Tibial nerve (tissue), 4 donors: ENCODE results near the gene KAT2A. TPM values are rescaled to one million over a fixed set of nuclear protein-coding genes. Genes with fewer than 3 reads are reported as not detected.

Experiments
- DNase-seq, 2 donors: peaks; one replicate each; pipeline ENCODE4 v3.0.0-alpha.2; 2019; ENCODE audit warnings: low spot score in 2 of 2
- H3K27ac ChIP-seq, 4 donors: fragments of 200-600 bp; sonication (generic) in 3 of 4; one replicate each; pipeline ENCODE4 v1.5.1; 2017 to 2019; ENCODE audit warnings: mild to moderate bottlenecking in 1 of 4
- H3K27me3 ChIP-seq, 2 donors: fragments of 200-600 bp; sonication (generic) in 1 of 2; one replicate each; pipeline versions ENCODE4 v1.5.1 to v1.6.0; 2017 to 2019
- H3K36me3 ChIP-seq, 3 donors: fragments of 200-600 bp; sonication (generic); one replicate each; pipeline ENCODE4 v1.5.1; 2018 to 2019
- H3K4me1 ChIP-seq, 4 donors: fragments of 200-600 bp; sonication (generic) in 3 of 4; one replicate each; pipeline ENCODE4 v1.5.1; 2017 to 2019
- H3K4me3 ChIP-seq, 4 donors: fragments of 200-600 bp; sonication (generic) in 3 of 4; one replicate each; pipeline ENCODE4 v1.5.1; 2017 to 2019; ENCODE audit warnings: mild to moderate bottlenecking in 1 of 4, moderate library complexity in 1 of 4
- H3K9me3 ChIP-seq, 4 donors: fragments of 200-600 bp; sonication (generic) in 3 of 4; one replicate each; pipeline ENCODE4 v1.5.1; 2017 to 2019
- CTCF ChIP-seq, 5 experiments: fragments of 200-600 bp in 3 of 5; fragments of 450-650 bp in 2 of 5; sonication (generic) in 3 of 5; IDR thresholded peaks; one replicate each; pipeline ENCODE4 v1.5.1; 2016 to 2019; ENCODE audit warnings: antibody characterized with exemption in 5 of 5, mild to moderate bottlenecking in 3 of 5, moderate library complexity in 2 of 5
- EP300 ChIP-seq, 2 donors: sonication (generic); formaldehyde crosslinking; IDR thresholded peaks; one replicate each; pipeline ENCODE4 v1.6.1; 2017; ENCODE audit warnings: antibody characterized with exemption in 2 of 2, mild to moderate bottlenecking in 1 of 2
- POLR2A ChIP-seq, 2 donors: fragments of 450-650 bp; IDR thresholded peaks; one replicate each; pipeline ENCODE4 v1.6.1; 2017; ENCODE audit warnings: antibody characterized with exemption in 2 of 2, mild to moderate bottlenecking in 2 of 2, moderate library complexity in 2 of 2
- WGBS, 2 donors: methylation state at CpG; one replicate each; pipeline ENCODE4 v1.1.5; 2018; 5-methylcytosine and 5-hydroxymethylcytosine counted together
- total RNA-seq, 4 donors: library from RNA; depleted of rRNA; stranded (reverse); fragments of >200 nt; gene quantifications; one replicate each; pipeline ENCODE4 v1.1.0, GENCODE V29; 2016

Gene KAT2A
- total RNA-seq, 4 donors from 2014 or later, result 92.2 to 143 (median 105) TPM

- Histone ChIP-seq H3K4me3 (no peak overlapping the region), H3K36me3 (no peaks in the 10 kb centered on the region), H3K9me3 (no peaks in the 10 kb centered on the region), H3K4me1 (no peaks in the 10 kb centered on the region), H3K27ac (no peak overlapping the region), H3K27me3 (no peaks in the 10 kb centered on the region)
- 36 to 48% methylated on average over 22 of the region's 22 CpGs for WGBS, 2 donors
- DNase-seq, result no peak
- TF ChIP-seq EP300 (IDR thresholded peaks at IDR 0.05), result no peak
- TF ChIP-seq CTCF (IDR thresholded peaks at IDR 0.05), result no peak
- no peak for TF ChIP-seq POLR2A (IDR thresholded peaks at IDR 0.05)
These were observed 42.7 kb upstream of the KAT2A start for GRCh38 chr17:42163696-42164407.

DNA sequence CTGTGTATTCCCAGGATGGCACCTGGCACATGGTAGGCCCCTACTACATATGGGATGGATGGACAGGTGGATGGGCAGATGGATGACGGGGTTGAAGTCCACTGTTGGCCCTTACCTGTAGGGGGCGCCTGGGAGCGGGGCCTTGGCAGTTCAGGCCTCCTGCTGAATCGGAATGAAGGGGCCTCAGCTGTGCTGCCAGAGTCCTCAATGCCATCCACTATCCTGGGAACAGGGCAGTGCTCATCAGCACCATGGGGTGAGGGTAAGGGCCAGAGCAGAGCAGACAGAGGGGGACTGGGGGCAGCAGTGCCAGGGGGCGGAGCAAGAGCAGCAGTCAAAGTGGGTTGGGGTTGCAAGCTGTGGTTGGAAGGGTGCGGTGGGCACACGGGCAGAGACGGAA, 41.9 kb upstream of the KAT2A start:
- DNase-seq, result no peak
- Histone ChIP-seq H3K27ac (no peak overlapping the region), H3K4me1 (no peaks in the 10 kb centered on the region), H3K27me3 (no peaks in the 10 kb centered on the region), H3K4me3 (no peak overlapping the region), H3K9me3 (no peaks in the 10 kb centered on the region), H3K36me3 (no peaks in the 10 kb centered on the region)
- WGBS, 2 donors, result 49 to 52% methylated on average over 8 of the region's 8 CpGs
- TF ChIP-seq CTCF (IDR thresholded peaks at IDR 0.05), result no peak
- TF ChIP-seq EP300 (IDR thresholded peaks at IDR 0.05), result no peak
- no peak for TF ChIP-seq POLR2A (IDR thresholded peaks at IDR 0.05)

- Histone ChIP-seq H3K9me3 (peaks cover 0 to 6% (median 0%) of the 10 kb centered on the region in 4 donors), H3K4me3 (no peak overlapping the region), H3K36me3 (no peaks in the 10 kb centered on the region), H3K27me3 (no peaks in the 10 kb centered on the region), H3K4me1 (peaks cover 0 to 2% (median 0%) of the 10 kb centered on the region in 4 donors), H3K27ac (no peak overlapping the region)
- WGBS, 2 donors, result 93% methylated on average over 7 of the region's 7 CpGs
- no peak for TF ChIP-seq EP300 (IDR thresholded peaks at IDR 0.05)
- TF ChIP-seq CTCF (IDR thresholded peaks at IDR 0.05), result no peak
- no peak for TF ChIP-seq POLR2A (IDR thresholded peaks at IDR 0.05)
- DNase-seq, result no peak
These were observed 39.4 kb upstream of the KAT2A start for GRCh38 chr17:42160531-42160910.

GRCh38 chr17:42159796-42160530, 38.8 kb upstream of the KAT2A start:
- Histone ChIP-seq H3K27me3 (no peaks in the 10 kb centered on the region), H3K9me3 (peaks cover 0 to 8% (median 0%) of the 10 kb centered on the region in 4 donors), H3K4me1 (peaks cover 0 to 6% (median 0%) of the 10 kb centered on the region in 4 donors), H3K36me3 (no peaks in the 10 kb centered on the region), H3K27ac (no peak overlapping the region), H3K4me3 (no peak overlapping the region)
- DNase-seq, result no peak
- WGBS, 2 donors, result 73% methylated on average over 14 of the region's 14 CpGs
- TF ChIP-seq POLR2A (IDR thresholded peaks at IDR 0.05) (no peak), EP300 (IDR thresholded peaks at IDR 0.05) (no peak), CTCF (IDR thresholded peaks at IDR 0.05) (no peak)

GRCh38 chr17:42155614-42156045, 34.5 kb upstream of the KAT2A start:
- Histone ChIP-seq H3K4me1 (peaks cover 0 to 41% (median 23%) of the 10 kb centered on the region in 4 donors), H3K4me3 (peak overlapping the region; percentile 34 to 93 (median 74)), H3K9me3 (peaks cover 0 to 8% (median 0%) of the 10 kb centered on the region in 4 donors), H3K36me3 (peaks cover 0 to 12% (median 0%) of the 10 kb centered on the region in 3 donors), H3K27ac (peak overlapping the region in 2 of 4 donors; percentile 69 to 89), H3K27me3 (no peaks in the 10 kb centered on the region)
- DNase-seq, result no peak
- TF ChIP-seq POLR2A (IDR thresholded peaks at IDR 0.05), result no peak
- TF ChIP-seq EP300 (IDR thresholded peaks at IDR 0.05), result no peak
- TF ChIP-seq CTCF (IDR thresholded peaks at IDR 0.05), result no peak
- 27% methylated on average over 17 of the region's 17 CpGs for WGBS, 2 donors
